Measurements from ENCODE around the gene PURB. TPM values are rescaled to one million over a fixed set of nuclear protein-coding genes. Genes with fewer than 3 reads are reported as not detected.
"Not testable (repeated sequence)": the region's sequence is repeated elsewhere in the genome, so short reads cannot be mapped to it uniquely, and the experiment has no call there.

The PURB gene
- polyA plus RNA-seq = 1 to 10 TPM; 6.7 to 7.3 TPM

DNA sequence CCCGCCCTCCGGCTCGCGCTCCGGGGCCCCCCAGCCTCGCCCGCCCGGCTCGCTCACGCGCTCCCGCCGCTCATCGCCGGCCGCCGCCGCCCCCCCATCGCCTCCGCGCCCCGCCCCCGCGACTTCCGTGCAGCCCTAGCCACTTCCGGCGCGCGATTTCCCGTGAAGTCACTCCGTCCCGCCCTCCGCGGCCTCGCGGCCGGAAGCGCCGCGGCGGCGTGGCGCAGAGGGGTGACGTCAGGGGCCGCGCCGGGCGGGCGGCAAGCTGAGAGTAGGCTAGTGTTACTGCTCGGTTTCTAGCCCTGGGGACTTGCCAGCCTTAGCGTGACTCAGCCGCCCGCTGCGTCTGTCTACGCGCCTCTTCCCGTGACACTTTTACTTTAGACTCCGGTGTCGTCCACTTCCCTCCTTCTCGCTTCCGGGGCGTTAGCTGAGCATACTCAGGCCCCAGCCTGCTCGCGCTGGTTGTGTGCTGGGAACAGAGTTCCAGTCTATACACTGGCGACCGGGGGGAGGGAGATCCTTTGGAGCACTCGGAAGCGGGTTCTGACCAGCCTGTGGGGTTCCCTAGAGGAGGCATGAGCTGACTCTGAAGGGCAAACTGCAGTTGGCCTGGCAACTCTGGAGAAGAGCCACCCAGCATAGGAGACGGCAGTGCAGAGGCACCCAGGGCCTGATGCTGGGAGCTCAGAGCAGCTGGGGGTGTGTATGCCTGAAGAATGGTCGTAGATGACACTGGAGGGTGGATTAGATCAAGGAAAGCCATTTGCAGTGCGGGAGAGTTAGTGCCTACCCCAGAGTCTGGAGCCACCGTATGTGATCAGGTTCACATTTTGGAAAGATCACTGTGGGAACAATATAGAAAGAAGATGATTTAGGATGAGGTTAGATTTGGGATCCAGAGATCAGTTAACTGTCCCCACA, at the start of gene PURB:
PURB (minus strand) TSS at position 137 of the 924 bp plus-strand sequence. CDS start 182 bp downstream, outside the sequence.
- WGBS, 2 donors = 0 to 1% methylated on average over 65 to 72 of the region's 72 CpGs
- no peaks in the 10 kb centered on the region for H3K9me3 ChIP-seq (ENCODE audit: control insufficient read depth in 2 of 2, insufficient read depth in 1 of 2, low read depth in 1 of 2, low read length in 1 of 2)
- H3K4me3 ChIP-seq (ENCODE audit: low read depth in 1 of 2, low read length in 2 of 2) = peak within 1 kb of the TSS; percentile 83 to 87
- peak within 1 kb of the TSS; percentile 99 for H3K27ac ChIP-seq (ENCODE audit: low read depth in 2 of 2, low read length in 1 of 2)
- H3K36me3 ChIP-seq (ENCODE audit: control insufficient read depth in 2 of 2, insufficient read depth in 2 of 2, low read length in 1 of 2) = no peaks in the 10 kb centered on the region
- no peaks in the 10 kb centered on the region for H3K27me3 ChIP-seq (ENCODE audit: control insufficient read depth in 1 of 2, insufficient read depth in 2 of 2, low read length in 2 of 2)
- peaks cover 0 to 6% of the 10 kb centered on the region in 2 donors for H3K4me1 ChIP-seq (ENCODE audit: control insufficient read depth in 2 of 2, insufficient read depth in 2 of 2, low read length in 1 of 2)

GRCh38 chr7:44935016-44935415, 49.7 kb upstream of the PURB start:
- H3K9me3 ChIP-seq (ENCODE audit: control insufficient read depth in 2 of 2, insufficient read depth in 1 of 2, low read depth in 1 of 2, low read length in 1 of 2) = no peaks in the 10 kb centered on the region
- H3K4me3 ChIP-seq (ENCODE audit: low read depth in 1 of 2, low read length in 2 of 2) = no peak overlapping the region
- H3K36me3 ChIP-seq (ENCODE audit: control insufficient read depth in 2 of 2, insufficient read depth in 2 of 2, low read length in 1 of 2) = no peaks in the 10 kb centered on the region
- 24 to 28% methylated on average over 1 of the region's 1 CpG for WGBS, 2 donors
- H3K27ac ChIP-seq (ENCODE audit: low read depth in 2 of 2, low read length in 1 of 2) = no peak overlapping the region
- no peaks in the 10 kb centered on the region for H3K4me1 ChIP-seq (ENCODE audit: control insufficient read depth in 2 of 2, insufficient read depth in 2 of 2, low read length in 1 of 2)
- no peaks in the 10 kb centered on the region for H3K27me3 ChIP-seq (ENCODE audit: control insufficient read depth in 1 of 2, insufficient read depth in 2 of 2, low read length in 2 of 2)

DNA sequence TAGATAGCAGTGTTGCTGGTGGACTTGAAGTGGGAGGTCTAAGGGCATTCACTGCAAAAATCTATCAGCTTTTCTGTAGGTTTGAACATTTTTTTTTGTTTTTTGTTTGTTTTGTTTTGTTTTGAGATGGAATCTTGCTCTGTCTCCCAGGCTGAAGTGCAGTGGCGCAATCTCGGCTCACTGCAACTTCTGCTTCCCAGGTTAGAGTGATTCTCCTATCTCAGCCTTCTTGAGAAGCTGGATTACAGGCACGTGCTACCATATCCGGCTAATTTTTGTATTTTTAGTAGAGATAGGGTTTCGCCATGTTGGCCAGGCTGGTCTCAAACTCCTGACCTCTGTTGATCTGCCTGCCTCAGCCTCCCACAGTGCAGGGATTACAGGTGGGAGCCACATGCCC, 49.2 kb upstream of the PURB start:
- H3K4me3 ChIP-seq (ENCODE audit: low read depth in 1 of 2, low read length in 2 of 2); H3K27ac ChIP-seq (ENCODE audit: low read depth in 2 of 2, low read length in 1 of 2); H3K36me3 ChIP-seq (ENCODE audit: control insufficient read depth in 2 of 2, insufficient read depth in 2 of 2, low read length in 1 of 2); H3K27me3 ChIP-seq (ENCODE audit: control insufficient read depth in 1 of 2, insufficient read depth in 2 of 2, low read length in 2 of 2); H3K9me3 ChIP-seq (ENCODE audit: control insufficient read depth in 2 of 2, insufficient read depth in 1 of 2, low read depth in 1 of 2, low read length in 1 of 2); H3K4me1 ChIP-seq (ENCODE audit: control insufficient read depth in 2 of 2, insufficient read depth in 2 of 2, low read length in 1 of 2): not testable (repeated sequence)
- WGBS, 2 donors = 80 to 88% methylated on average over 5 of the region's 5 CpGs

DNA sequence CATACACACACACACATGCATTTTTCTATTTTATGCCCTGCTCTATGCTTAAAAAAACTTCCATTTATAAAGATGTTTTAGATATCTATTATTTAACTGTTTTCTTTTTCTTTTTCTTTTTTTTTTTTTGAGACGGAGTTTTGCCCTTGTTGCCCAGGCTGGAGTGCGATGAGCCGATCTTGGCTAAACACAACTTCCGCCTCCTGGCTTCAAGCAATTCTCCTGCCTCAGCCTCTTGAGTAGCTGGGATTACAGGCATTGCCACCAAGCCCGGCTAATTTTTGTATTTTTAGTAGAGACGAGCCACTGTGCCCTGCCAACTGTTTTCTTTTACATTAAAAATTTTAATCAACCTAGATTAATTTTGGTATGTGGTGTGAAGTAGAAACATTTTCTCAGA, 45.6 kb upstream of the PURB start:
- Histone ChIP-seq H3K4me3 (ENCODE audit: low read depth in 1 of 2, low read length in 2 of 2) (no peak overlapping the region), H3K9me3 (ENCODE audit: control insufficient read depth in 2 of 2, insufficient read depth in 1 of 2, low read depth in 1 of 2, low read length in 1 of 2) (peaks cover 0 to 2% of the 10 kb centered on the region in 2 donors), H3K27ac (ENCODE audit: low read depth in 2 of 2, low read length in 1 of 2) (no peak overlapping the region), H3K36me3 (ENCODE audit: control insufficient read depth in 2 of 2, insufficient read depth in 2 of 2, low read length in 1 of 2) (no peaks in the 10 kb centered on the region), H3K4me1 (ENCODE audit: control insufficient read depth in 2 of 2, insufficient read depth in 2 of 2, low read length in 1 of 2) (no peaks in the 10 kb centered on the region), H3K27me3 (ENCODE audit: control insufficient read depth in 1 of 2, insufficient read depth in 2 of 2, low read length in 2 of 2) (peaks cover 0 to 2% of the 10 kb centered on the region in 2 donors)
- WGBS, 2 donors = 84% methylated on average over 6 of the region's 6 CpGs

DNA sequence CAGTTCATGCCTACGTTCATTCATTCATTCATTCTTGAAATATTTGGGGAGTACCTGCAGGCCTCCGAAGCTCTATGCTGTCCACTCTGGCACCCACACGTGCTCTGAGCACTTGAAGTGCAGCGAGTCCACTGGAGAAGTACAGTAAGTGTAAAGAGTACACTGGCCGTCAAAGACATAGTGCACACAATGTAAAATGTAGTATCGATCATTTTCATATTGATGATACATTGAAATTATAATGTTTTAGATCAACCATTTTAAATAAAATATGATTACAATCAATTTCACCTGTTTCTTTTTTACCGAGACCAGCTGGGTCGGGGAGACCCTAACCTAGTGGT, 37.0 kb upstream of the PURB start:
- Histone ChIP-seq H3K27ac (ENCODE audit: low read depth in 2 of 2, low read length in 1 of 2) (no peak overlapping the region), H3K36me3 (ENCODE audit: control insufficient read depth in 2 of 2, insufficient read depth in 2 of 2, low read length in 1 of 2) (no peaks in the 10 kb centered on the region), H3K4me3 (ENCODE audit: low read depth in 1 of 2, low read length in 2 of 2) (no peak overlapping the region), H3K4me1 (ENCODE audit: control insufficient read depth in 2 of 2, insufficient read depth in 2 of 2, low read length in 1 of 2) (no peaks in the 10 kb centered on the region), H3K27me3 (ENCODE audit: control insufficient read depth in 1 of 2, insufficient read depth in 2 of 2, low read length in 2 of 2) (peaks cover 0 to 2% of the 10 kb centered on the region in 2 donors), H3K9me3 (ENCODE audit: control insufficient read depth in 2 of 2, insufficient read depth in 1 of 2, low read depth in 1 of 2, low read length in 1 of 2) (peaks cover 0 to 2% of the 10 kb centered on the region in 2 donors)
- 60 to 65% methylated on average over 8 of the region's 8 CpGs for WGBS, 2 donors

DNA sequence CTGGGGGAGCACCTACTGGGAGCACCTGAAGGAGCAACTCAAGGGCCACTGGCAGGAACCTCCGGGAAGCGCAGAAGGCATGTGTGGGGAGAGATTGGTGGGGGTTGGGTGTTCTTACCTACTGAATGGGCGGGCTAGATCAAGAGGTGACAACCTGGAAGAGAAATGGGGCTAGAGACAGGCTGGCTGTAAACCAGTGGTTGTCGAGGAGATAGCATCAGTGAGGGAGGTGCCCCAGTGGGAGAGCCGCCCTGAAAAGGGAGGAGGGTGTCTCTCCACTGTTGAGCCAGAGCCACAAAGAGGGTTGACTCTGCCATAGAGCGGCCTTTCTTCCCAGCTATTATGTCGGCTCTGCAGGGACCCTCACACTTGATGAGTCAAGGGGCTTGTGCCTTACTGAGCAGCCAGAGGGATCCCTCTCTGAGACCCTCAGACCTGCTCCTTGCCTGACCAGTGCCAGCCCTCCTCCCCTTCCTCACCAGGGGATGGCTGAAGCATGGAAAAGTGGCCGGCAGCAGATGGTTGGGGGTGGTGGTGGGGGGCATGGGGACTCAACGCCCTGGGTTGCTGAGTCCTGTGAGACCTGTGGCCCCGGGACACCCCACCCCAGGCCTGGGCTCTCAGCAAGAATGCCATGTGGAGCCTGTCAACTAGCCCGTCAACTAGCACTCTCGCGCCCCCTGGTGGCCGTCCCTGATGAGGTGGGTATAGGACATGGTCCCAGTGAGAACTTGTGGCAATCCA, 36.4 kb upstream of the PURB start:
- Histone ChIP-seq H3K27ac (ENCODE audit: low read depth in 2 of 2, low read length in 1 of 2) (no peak overlapping the region), H3K4me3 (ENCODE audit: low read depth in 1 of 2, low read length in 2 of 2) (no peak overlapping the region), H3K27me3 (ENCODE audit: control insufficient read depth in 1 of 2, insufficient read depth in 2 of 2, low read length in 2 of 2) (peaks cover 0 to 2% of the 10 kb centered on the region in 2 donors), H3K36me3 (ENCODE audit: control insufficient read depth in 2 of 2, insufficient read depth in 2 of 2, low read length in 1 of 2) (no peaks in the 10 kb centered on the region), H3K9me3 (ENCODE audit: control insufficient read depth in 2 of 2, insufficient read depth in 1 of 2, low read depth in 1 of 2, low read length in 1 of 2) (peaks cover 0 to 2% of the 10 kb centered on the region in 2 donors), H3K4me1 (ENCODE audit: control insufficient read depth in 2 of 2, insufficient read depth in 2 of 2, low read length in 1 of 2) (no peaks in the 10 kb centered on the region)
- WGBS, 2 donors = 38 to 39% methylated on average over 14 of the region's 14 CpGs

- 74% methylated on average over 3 of the region's 3 CpGs for WGBS, 2 donors
- H3K27me3 ChIP-seq (ENCODE audit: control insufficient read depth in 1 of 2, insufficient read depth in 2 of 2, low read length in 2 of 2) = no peaks in the 10 kb centered on the region
- no peaks in the 10 kb centered on the region for H3K4me1 ChIP-seq (ENCODE audit: control insufficient read depth in 2 of 2, insufficient read depth in 2 of 2, low read length in 1 of 2)
- no peaks in the 10 kb centered on the region for H3K9me3 ChIP-seq (ENCODE audit: control insufficient read depth in 2 of 2, insufficient read depth in 1 of 2, low read depth in 1 of 2, low read length in 1 of 2)
- H3K4me3 ChIP-seq (ENCODE audit: low read depth in 1 of 2, low read length in 2 of 2) = no peak overlapping the region
- no peaks in the 10 kb centered on the region for H3K36me3 ChIP-seq (ENCODE audit: control insufficient read depth in 2 of 2, insufficient read depth in 2 of 2, low read length in 1 of 2)
- no peak overlapping the region for H3K27ac ChIP-seq (ENCODE audit: low read depth in 2 of 2, low read length in 1 of 2)
Measured at GRCh38 chr7:44920119-44920518, 34.8 kb upstream of the PURB start.

- Histone ChIP-seq H3K36me3 (ENCODE audit: control insufficient read depth in 2 of 2, insufficient read depth in 2 of 2, low read length in 1 of 2) (no peaks in the 10 kb centered on the region), H3K4me1 (ENCODE audit: control insufficient read depth in 2 of 2, insufficient read depth in 2 of 2, low read length in 1 of 2) (no peaks in the 10 kb centered on the region), H3K4me3 (ENCODE audit: low read depth in 1 of 2, low read length in 2 of 2) (no peak overlapping the region), H3K9me3 (ENCODE audit: control insufficient read depth in 2 of 2, insufficient read depth in 1 of 2, low read depth in 1 of 2, low read length in 1 of 2) (no peaks in the 10 kb centered on the region), H3K27me3 (ENCODE audit: control insufficient read depth in 1 of 2, insufficient read depth in 2 of 2, low read length in 2 of 2) (no peaks in the 10 kb centered on the region), H3K27ac (ENCODE audit: low read depth in 2 of 2, low read length in 1 of 2) (no peak overlapping the region)
Measured at GRCh38 chr7:44918029-44918428, 32.7 kb upstream of the PURB start.

DNA sequence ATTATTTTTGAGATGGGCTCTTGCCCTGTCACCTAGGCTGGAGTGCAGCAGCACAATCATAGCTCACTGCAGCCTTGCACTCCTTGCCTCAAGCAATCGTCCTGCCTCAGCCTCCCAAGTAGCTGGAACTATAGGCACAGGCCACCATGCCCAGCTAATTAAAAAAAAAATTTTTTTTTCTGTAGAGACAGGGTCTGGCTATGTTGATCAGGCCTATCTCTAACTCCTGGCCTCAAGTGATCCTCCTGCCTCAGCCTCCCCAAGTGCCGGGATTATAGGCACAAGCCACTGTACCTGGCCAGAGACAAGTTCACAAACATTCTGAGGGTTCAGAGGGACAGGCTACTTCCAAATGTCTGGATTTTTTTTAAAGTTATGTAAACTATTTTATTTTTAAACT, 32.1 kb upstream of the PURB start:
- Histone ChIP-seq H3K9me3 (ENCODE audit: control insufficient read depth in 2 of 2, insufficient read depth in 1 of 2, low read depth in 1 of 2, low read length in 1 of 2) (no peaks in the 10 kb centered on the region), H3K4me3 (ENCODE audit: low read depth in 1 of 2, low read length in 2 of 2) (no peak overlapping the region), H3K27me3 (ENCODE audit: control insufficient read depth in 1 of 2, insufficient read depth in 2 of 2, low read length in 2 of 2) (no peaks in the 10 kb centered on the region), H3K36me3 (ENCODE audit: control insufficient read depth in 2 of 2, insufficient read depth in 2 of 2, low read length in 1 of 2) (no peaks in the 10 kb centered on the region), H3K27ac (ENCODE audit: low read depth in 2 of 2, low read length in 1 of 2) (no peak overlapping the region), H3K4me1 (ENCODE audit: control insufficient read depth in 2 of 2, insufficient read depth in 2 of 2, low read length in 1 of 2) (no peaks in the 10 kb centered on the region)
- 91 to 96% methylated on average over 2 of the region's 2 CpGs for WGBS, 2 donors
